Measurements from ENCODE around the gene MCC. TPM values are rescaled to one million over a fixed set of nuclear protein-coding genes. Genes with fewer than 3 reads are reported as not detected.

The MCC gene
- polyA plus RNA-seq, 2 of the 4 experiments (the other 2 are of a cell fraction), result 0.09 to 0.10 TPM

DNA sequence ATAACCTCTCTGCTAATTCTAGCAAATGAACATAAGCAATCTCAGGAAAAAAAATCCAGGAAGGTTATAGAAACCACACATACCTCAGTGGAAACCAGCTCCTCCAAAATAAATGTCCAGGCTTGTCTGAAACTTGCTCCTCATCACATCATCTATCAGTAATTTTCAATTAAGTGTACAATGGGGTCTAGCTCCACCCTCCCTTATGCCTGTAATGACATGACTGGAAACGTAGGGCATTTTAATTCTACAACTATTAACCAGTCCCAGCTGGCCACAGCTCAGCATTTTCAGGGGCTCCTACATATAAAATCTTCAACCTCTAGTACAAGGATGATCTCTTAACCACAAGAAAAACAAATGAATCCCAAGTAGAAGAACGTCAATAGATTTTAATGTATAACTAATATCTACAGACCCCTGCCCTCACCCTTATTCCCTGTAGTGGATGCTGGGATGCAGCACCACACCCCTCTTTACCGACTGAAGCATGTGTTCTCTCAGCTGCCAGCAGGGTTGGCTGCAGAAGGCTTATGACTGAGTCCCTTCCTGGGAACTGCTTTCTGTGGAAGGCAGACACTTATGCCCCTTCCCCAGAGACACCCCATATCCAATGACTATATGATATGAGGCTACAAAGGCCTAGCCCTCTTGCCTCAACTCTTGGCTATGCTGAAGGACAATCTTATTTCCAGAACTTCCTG is 60.2 kb downstream of the MCC start:
- 23% methylated on average over 3 of the region's 3 CpGs for WGBS (ENCODE audit: missing lambda C conversion rate)
- Histone ChIP-seq H3K4me3 (no peak overlapping the region), H3K27ac (no peak overlapping the region), H3K4me2 (no peak overlapping the region), H3K9me3 (no peaks in the 10 kb centered on the region), H3K4me1 (no peaks in the 10 kb centered on the region)
- TF ChIP-seq SMC3 (IDR thresholded peaks at IDR 0.05) (no peak), CHD4 (IDR thresholded peaks at IDR 0.05; ENCODE audit: borderline replicate concordance) (no peak), HMGXB4 (CRISPR knock-in tag; IDR thresholded peaks at IDR 0.05; ENCODE audit: borderline replicate concordance) (no peak), NFE2L2 (conservative IDR thresholded peaks at IDR 0.05; ENCODE audit: low read length) (no peak), CEBPB (IDR thresholded peaks at IDR 0.05) (no peak), PBX3 (IDR thresholded peaks at IDR 0.05) (no peak), CBX8 (IDR thresholded peaks at IDR 0.05) (no peak)
- TF ChIP-seq, protein P1, sequence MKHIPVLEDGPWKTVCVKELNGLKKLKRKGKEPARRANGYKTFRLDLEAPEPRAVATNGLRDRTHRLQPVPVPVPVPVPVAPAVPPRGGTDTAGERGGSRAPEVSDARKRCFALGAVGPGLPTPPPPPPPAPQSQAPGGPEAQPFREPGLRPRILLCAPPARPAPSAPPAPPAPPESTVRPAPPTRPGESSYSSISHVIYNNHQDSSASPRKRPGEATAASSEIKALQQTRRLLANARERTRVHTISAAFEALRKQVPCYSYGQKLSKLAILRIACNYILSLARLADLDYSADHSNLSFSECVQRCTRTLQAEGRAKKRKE (CRISPR knock-in tag; IDR thresholded peaks at IDR 0.05; ENCODE audit: low read depth), result no peak
- TF ChIP-seq, protein P2, sequence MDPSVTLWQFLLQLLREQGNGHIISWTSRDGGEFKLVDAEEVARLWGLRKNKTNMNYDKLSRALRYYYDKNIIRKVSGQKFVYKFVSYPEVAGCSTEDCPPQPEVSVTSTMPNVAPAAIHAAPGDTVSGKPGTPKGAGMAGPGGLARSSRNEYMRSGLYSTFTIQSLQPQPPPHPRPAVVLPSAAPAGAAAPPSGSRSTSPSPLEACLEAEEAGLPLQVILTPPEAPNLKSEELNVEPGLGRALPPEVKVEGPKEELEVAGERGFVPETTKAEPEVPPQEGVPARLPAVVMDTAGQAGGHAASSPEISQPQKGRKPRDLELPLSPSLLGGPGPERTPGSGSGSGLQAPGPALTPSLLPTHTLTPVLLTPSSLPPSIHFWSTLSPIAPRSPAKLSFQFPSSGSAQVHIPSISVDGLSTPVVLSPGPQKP (IDR thresholded peaks at IDR 0.05; ENCODE audit: low read depth, low read length), result no peak
- TF ChIP-seq, protein P3, sequence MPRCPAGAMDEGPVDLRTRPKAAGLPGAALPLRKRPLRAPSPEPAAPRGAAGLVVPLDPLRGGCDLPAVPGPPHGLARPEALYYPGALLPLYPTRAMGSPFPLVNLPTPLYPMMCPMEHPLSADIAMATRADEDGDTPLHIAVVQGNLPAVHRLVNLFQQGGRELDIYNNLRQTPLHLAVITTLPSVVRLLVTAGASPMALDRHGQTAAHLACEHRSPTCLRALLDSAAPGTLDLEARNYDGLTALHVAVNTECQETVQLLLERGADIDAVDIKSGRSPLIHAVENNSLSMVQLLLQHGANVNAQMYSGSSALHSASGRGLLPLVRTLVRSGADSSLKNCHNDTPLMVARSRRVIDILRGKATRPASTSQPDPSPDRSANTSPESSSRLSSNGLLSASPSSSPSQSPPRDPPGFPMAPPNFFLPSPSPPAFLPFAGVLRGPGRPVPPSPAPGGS (IDR thresholded peaks at IDR 0.05), result no peak
- ChIA-PET POLR2A (no interaction called here), CTCF (interaction anchor here (0.5 kb wide), 1 partner anchor 55 kb away, joined by 3 read pairs; no protein-coding TSS in a partner anchor)
- DNase-seq (ENCODE audit: low read depth in 1 of 2, low spot score in 1 of 2) (no peak), FAIRE-seq (no peak), ATAC-seq (peak in 1 of 2 experiments; percentile 42; a peak in 1 of 6 replicates)

- no peaks in the 10 kb centered on the region for H3K9me3 ChIP-seq
- 76% methylated on average over 3 of the region's 3 CpGs for WGBS (ENCODE audit: missing lambda C conversion rate)
- ChIA-PET POLR2A (no interaction called here), CTCF (no interaction called here)
- no peak overlapping the region for H3K27ac ChIP-seq
- TF ChIP-seq FOSL2 (IDR thresholded peaks at IDR 0.05) (no peak), FOSL2 (CRISPR knock-in tag; IDR thresholded peaks at IDR 0.05) (no peak), PBX3 (IDR thresholded peaks at IDR 0.05) (no peak), ZC3H11A (IDR thresholded peaks at IDR 0.05) (no peak), NFE2L2 (conservative IDR thresholded peaks at IDR 0.05; ENCODE audit: low read length) (no peak), RCOR1 (IDR thresholded peaks at IDR 0.05; ENCODE audit: low read depth, low read length) (no peak), MAX (IDR thresholded peaks at IDR 0.05) (no peak), RFX5 (IDR thresholded peaks at IDR 0.05) (no peak), POLR2A (IDR thresholded peaks at IDR 0.05; ENCODE audit: low read length) (no peak)
- H3K4me3 ChIP-seq, result no peak overlapping the region
- H3K4me1 ChIP-seq, result no peaks in the 10 kb centered on the region
- no peak overlapping the region for H3K4me2 ChIP-seq
- ATAC-seq, result no peak
- no peak for FAIRE-seq
- no peak for DNase-seq (ENCODE audit: low read depth in 1 of 2, low spot score in 1 of 2)
Measured at GRCh38 chr5:113425909-113426308, 62.3 kb downstream of the MCC start.

Measured in A549 (cell line).